ENCODE measurements around the gene BDH1. TPM values are rescaled to one million over a fixed set of nuclear protein-coding genes. Genes with fewer than 3 reads are reported as not detected.
"Not testable (repeated sequence)": the region's sequence is repeated elsewhere in the genome, so short reads cannot be mapped to it uniquely, and the experiment has no call there.

Gene BDH1
- polyA plus RNA-seq, 1 donor (not counting 4 experiments of a cell fraction or from before 2014, with no cell fraction given) = 30.2 TPM

DNA sequence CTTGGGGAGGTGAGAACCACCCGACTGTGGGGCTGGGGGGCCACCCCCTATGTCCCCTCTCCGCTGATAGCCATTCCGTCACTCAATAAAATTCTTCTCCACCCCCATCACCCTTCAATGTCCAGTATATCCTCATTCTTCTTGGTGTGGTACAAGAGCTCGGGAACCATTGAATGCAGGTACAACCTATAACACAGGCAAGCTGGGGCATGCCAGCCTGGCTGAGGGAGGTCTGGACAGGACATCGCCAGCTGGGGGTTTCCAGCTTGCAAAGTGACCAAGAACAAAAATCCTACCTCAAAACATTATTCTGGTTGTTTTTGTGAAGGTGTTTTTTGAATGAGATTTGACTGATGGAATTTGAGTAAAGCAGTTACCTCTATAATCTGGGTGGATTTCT lies 19.6 kb upstream of the BDH1 start:
- no peak for FAIRE-seq
- Histone ChIP-seq H3K27me3 (ENCODE audit: control insufficient read depth, extremely low read depth, insufficient read depth, low read length) (no peaks in the 10 kb centered on the region), H2AFZ (ENCODE audit: control insufficient read depth, low read length) (no peak overlapping the region), H3K4me1 (ENCODE audit: control insufficient read depth, extremely low read depth, insufficient read depth, low read length) (peaks cover 10% of the 10 kb centered on the region), H4K20me1 (ENCODE audit: control insufficient read depth, extremely low read depth, insufficient read depth, low read length) (no peaks in the 10 kb centered on the region), H3K79me2 (ENCODE audit: control insufficient read depth, insufficient read depth, low read length) (no peaks in the 10 kb centered on the region), H3K9ac (ENCODE audit: control insufficient read depth, extremely low read depth, insufficient read depth, low read length) (no peak overlapping the region), H3K9me1 (ENCODE audit: control insufficient read depth, extremely low read depth, insufficient read depth, low read length) (no peaks in the 10 kb centered on the region), H3K4me3 (ENCODE audit: control insufficient read depth in 2 of 3, extremely low read depth in 1 of 3, insufficient read depth in 2 of 3, low read depth in 1 of 3, low read length in 3 of 3) (no peak overlapping the region), H3K36me3 (ENCODE audit: control insufficient read depth in 2 of 2, extremely low read depth in 1 of 2, insufficient read depth in 2 of 2, low read length in 2 of 2) (no peaks in the 10 kb centered on the region), H3K9me3 (ENCODE audit: control insufficient read depth, low read depth, low read length) (no peaks in the 10 kb centered on the region), H3K27ac (ENCODE audit: control insufficient read depth, insufficient read depth, low read length) (no peak overlapping the region), H3K4me2 (ENCODE audit: control insufficient read depth, extremely low read depth, insufficient read depth, low read depth, low read length) (no peak overlapping the region)
- no peak for DNase-seq (ENCODE audit: low read depth, low spot score)
- TF ChIP-seq EZH2 (IDR thresholded peaks at IDR 0.05; ENCODE audit: low read length) = no peak
- dilution Hi-C loops (cut with MboI; ENCODE audit: extremely low pct_ligation_motif_present, low sequenced_read_pairs) = no loop called here

- H3K4me1 ChIP-seq (ENCODE audit: control insufficient read depth, extremely low read depth, insufficient read depth, low read length) = peaks cover 10% of the 10 kb centered on the region
- H3K27ac ChIP-seq (ENCODE audit: control insufficient read depth, insufficient read depth, low read length); H3K9ac ChIP-seq (ENCODE audit: control insufficient read depth, extremely low read depth, insufficient read depth, low read length); H3K36me3 ChIP-seq (ENCODE audit: control insufficient read depth in 2 of 2, extremely low read depth in 1 of 2, insufficient read depth in 2 of 2, low read length in 2 of 2); H3K9me1 ChIP-seq (ENCODE audit: control insufficient read depth, extremely low read depth, insufficient read depth, low read length); H3K27me3 ChIP-seq (ENCODE audit: control insufficient read depth, extremely low read depth, insufficient read depth, low read length); DNase-seq (ENCODE audit: low read depth, low spot score); H3K4me3 ChIP-seq (ENCODE audit: control insufficient read depth in 2 of 3, extremely low read depth in 1 of 3, insufficient read depth in 2 of 3, low read depth in 1 of 3, low read length in 3 of 3); dilution Hi-C loops (cut with MboI; ENCODE audit: extremely low pct_ligation_motif_present, low sequenced_read_pairs); H3K79me2 ChIP-seq (ENCODE audit: control insufficient read depth, insufficient read depth, low read length); H4K20me1 ChIP-seq (ENCODE audit: control insufficient read depth, extremely low read depth, insufficient read depth, low read length); FAIRE-seq; H2AFZ ChIP-seq (ENCODE audit: control insufficient read depth, low read length); H3K9me3 ChIP-seq (ENCODE audit: control insufficient read depth, low read depth, low read length); H3K4me2 ChIP-seq (ENCODE audit: control insufficient read depth, extremely low read depth, insufficient read depth, low read depth, low read length): not testable (repeated sequence)
These were observed 18.7 kb upstream of the BDH1 start for GRCh38 chr3:197574396-197574991.

DNA sequence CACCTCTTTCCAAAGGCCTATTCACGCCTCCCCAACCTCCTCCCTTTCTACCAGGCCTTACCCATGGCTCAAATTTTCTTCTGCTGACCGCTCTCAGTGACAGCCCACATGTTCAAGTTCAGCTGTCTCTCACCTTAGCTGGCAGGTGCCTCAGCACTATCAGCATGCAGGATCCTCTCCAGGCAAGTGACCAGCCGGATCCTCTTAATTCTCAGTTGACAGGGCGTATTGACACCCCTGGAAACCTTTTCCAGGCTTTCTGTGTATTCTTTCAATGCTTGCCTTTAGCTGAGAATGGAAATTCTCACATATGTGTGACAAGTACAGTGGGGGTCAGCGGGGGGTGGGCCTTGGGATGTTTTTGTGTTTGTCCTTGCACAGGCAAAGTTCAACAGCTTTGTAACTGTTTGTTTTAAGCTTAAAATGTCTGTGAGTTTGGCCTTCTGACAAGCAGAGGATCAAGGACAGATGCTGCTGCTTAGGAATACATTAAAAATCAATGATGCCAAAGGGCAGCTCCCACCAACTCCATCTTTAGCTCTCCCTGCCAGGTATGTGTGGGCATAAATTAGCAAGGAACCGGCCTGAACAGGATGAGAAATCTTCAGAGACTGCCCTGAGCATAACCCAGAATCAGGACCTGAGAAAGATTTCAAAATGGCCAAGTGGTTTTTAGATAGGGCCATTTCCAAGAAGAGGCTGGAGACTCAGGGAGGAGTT lies 17.4 kb upstream of the BDH1 start:
- Histone ChIP-seq H3K4me1 (ENCODE audit: control insufficient read depth, extremely low read depth, insufficient read depth, low read length) (peaks cover 10% of the 10 kb centered on the region), H4K20me1 (ENCODE audit: control insufficient read depth, extremely low read depth, insufficient read depth, low read length) (no peaks in the 10 kb centered on the region), H3K9me1 (ENCODE audit: control insufficient read depth, extremely low read depth, insufficient read depth, low read length) (no peaks in the 10 kb centered on the region), H3K4me2 (ENCODE audit: control insufficient read depth, extremely low read depth, insufficient read depth, low read depth, low read length) (no peak overlapping the region), H3K27me3 (ENCODE audit: control insufficient read depth, extremely low read depth, insufficient read depth, low read length) (no peaks in the 10 kb centered on the region), H3K79me2 (ENCODE audit: control insufficient read depth, insufficient read depth, low read length) (no peaks in the 10 kb centered on the region), H3K9ac (ENCODE audit: control insufficient read depth, extremely low read depth, insufficient read depth, low read length) (no peak overlapping the region), H3K27ac (ENCODE audit: control insufficient read depth, insufficient read depth, low read length) (no peak overlapping the region), H3K9me3 (ENCODE audit: control insufficient read depth, low read depth, low read length) (no peaks in the 10 kb centered on the region), H2AFZ (ENCODE audit: control insufficient read depth, low read length) (no peak overlapping the region), H3K36me3 (ENCODE audit: control insufficient read depth in 2 of 2, extremely low read depth in 1 of 2, insufficient read depth in 2 of 2, low read length in 2 of 2) (no peaks in the 10 kb centered on the region), H3K4me3 (ENCODE audit: control insufficient read depth in 2 of 3, extremely low read depth in 1 of 3, insufficient read depth in 2 of 3, low read depth in 1 of 3, low read length in 3 of 3) (no peak overlapping the region)
- no peak for FAIRE-seq
- TF ChIP-seq CTCF (optimal IDR thresholded peaks at IDR 0.05 in 1 of 3, IDR thresholded peaks at IDR 0.05 in 1 of 3, conservative IDR thresholded peaks at IDR 0.05 in 1 of 3; ENCODE audit: extremely low read depth in 1 of 3, insufficient read depth in 2 of 3, low read length in 3 of 3) (no peak), EZH2 (IDR thresholded peaks at IDR 0.05; ENCODE audit: low read length) (no peak)
- DNase-seq (ENCODE audit: low read depth, low spot score) = no peak
- dilution Hi-C loops (cut with MboI; ENCODE audit: extremely low pct_ligation_motif_present, low sequenced_read_pairs) = no loop called here

DNA sequence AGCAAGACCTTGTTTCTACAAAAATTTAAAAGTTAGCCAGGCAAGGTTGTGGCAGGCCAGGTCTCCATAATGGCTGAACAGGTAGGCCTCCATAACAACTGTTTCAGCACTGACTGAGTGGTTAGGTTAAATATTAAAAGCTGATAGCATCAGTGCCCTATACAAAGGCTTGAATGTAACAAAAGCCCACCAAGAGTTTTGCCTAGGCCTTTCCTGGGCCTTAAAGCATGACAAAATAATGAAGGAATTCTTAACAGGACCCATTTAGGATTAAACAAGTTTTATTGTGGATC lies 16.1 kb upstream of the BDH1 start:
- dilution Hi-C loops (cut with MboI; ENCODE audit: extremely low pct_ligation_motif_present, low sequenced_read_pairs) = not testable (repeated sequence)

More for the DNA sequence above, 16.1 kb upstream of the BDH1 start:
- DNase-seq (ENCODE audit: low read depth, low spot score); H3K4me2 ChIP-seq (ENCODE audit: control insufficient read depth, extremely low read depth, insufficient read depth, low read depth, low read length); H3K4me1 ChIP-seq (ENCODE audit: control insufficient read depth, extremely low read depth, insufficient read depth, low read length); H3K36me3 ChIP-seq (ENCODE audit: control insufficient read depth in 2 of 2, extremely low read depth in 1 of 2, insufficient read depth in 2 of 2, low read length in 2 of 2); H3K9me1 ChIP-seq (ENCODE audit: control insufficient read depth, extremely low read depth, insufficient read depth, low read length); FAIRE-seq; H3K27ac ChIP-seq (ENCODE audit: control insufficient read depth, insufficient read depth, low read length); H3K9me3 ChIP-seq (ENCODE audit: control insufficient read depth, low read depth, low read length); H3K79me2 ChIP-seq (ENCODE audit: control insufficient read depth, insufficient read depth, low read length); H3K4me3 ChIP-seq (ENCODE audit: control insufficient read depth in 2 of 3, extremely low read depth in 1 of 3, insufficient read depth in 2 of 3, low read depth in 1 of 3, low read length in 3 of 3); H3K27me3 ChIP-seq (ENCODE audit: control insufficient read depth, extremely low read depth, insufficient read depth, low read length); H3K9ac ChIP-seq (ENCODE audit: control insufficient read depth, extremely low read depth, insufficient read depth, low read length); H4K20me1 ChIP-seq (ENCODE audit: control insufficient read depth, extremely low read depth, insufficient read depth, low read length); H2AFZ ChIP-seq (ENCODE audit: control insufficient read depth, low read length): not testable (repeated sequence)
